Measurements from ENCODE around the gene CSAD. TPM values are rescaled to one million over a fixed set of nuclear protein-coding genes. Genes with fewer than 3 reads are reported as not detected.
"Not testable (repeated sequence)": the region's sequence is repeated elsewhere in the genome, so short reads cannot be mapped to it uniquely, and the experiment has no call there.

The CSAD gene
- total and polyA plus RNA-seq, 4 donors = 21.7 to 48.8 (median 33.3) TPM

- H3K9me3 ChIP-seq (ENCODE audit: control insufficient read depth in 4 of 4, insufficient read depth in 3 of 4, low read length in 3 of 4) = no peaks in the 10 kb centered on the region
- DNase-seq (no peak), ATAC-seq (ENCODE audit: insufficient read depth, low FRiP score) (no peak)
- peaks cover 0 to 9% (median 0%) of the 10 kb centered on the region in 5 donors for H3K4me1 ChIP-seq (ENCODE audit: control insufficient read depth in 5 of 5, insufficient read depth in 5 of 5, low read length in 5 of 5)
- no peak overlapping the region for H3K4me3 ChIP-seq
- no peak overlapping the region for H3K9ac ChIP-seq (ENCODE audit: insufficient read depth in 1 of 2, low read length in 2 of 2)
- no peaks in the 10 kb centered on the region for H3K27me3 ChIP-seq (ENCODE audit: control insufficient read depth in 3 of 3, insufficient read depth in 3 of 3, low read length in 2 of 3)
- no peak overlapping the region for H3K27ac ChIP-seq (ENCODE audit: low read depth in 1 of 2, low read length in 1 of 2)
- H3K36me3 ChIP-seq (ENCODE audit: control insufficient read depth in 4 of 4, insufficient read depth in 4 of 4, low read length in 4 of 4) = no peaks in the 10 kb centered on the region
- WGBS, 2 donors = 100% methylated on average over 1 of the region's 1 CpG
- TF ChIP-seq CTCF (IDR thresholded peaks at IDR 0.05; ENCODE audit: control extremely low read depth, extremely low read depth) = no peak
Observed at GRCh38 chr12:53204351-53204750, 23.6 kb upstream of the CSAD start.

GRCh38 chr12:53202316-53202715, 21.6 kb upstream of the CSAD start:
- H3K4me1 ChIP-seq (ENCODE audit: control insufficient read depth in 5 of 5, insufficient read depth in 5 of 5, low read length in 5 of 5) = peaks cover 0 to 10% (median 0%) of the 10 kb centered on the region in 5 donors
- H3K4me3 ChIP-seq; H3K9me3 ChIP-seq (ENCODE audit: control insufficient read depth in 4 of 4, insufficient read depth in 3 of 4, low read length in 3 of 4); ATAC-seq (ENCODE audit: insufficient read depth, low FRiP score); H3K36me3 ChIP-seq (ENCODE audit: control insufficient read depth in 4 of 4, insufficient read depth in 4 of 4, low read length in 4 of 4); H3K27ac ChIP-seq (ENCODE audit: low read depth in 1 of 2, low read length in 1 of 2); H3K27me3 ChIP-seq (ENCODE audit: control insufficient read depth in 3 of 3, insufficient read depth in 3 of 3, low read length in 2 of 3); H3K9ac ChIP-seq (ENCODE audit: insufficient read depth in 1 of 2, low read length in 2 of 2); DNase-seq: not testable (repeated sequence)
- WGBS, 2 donors = 93 to 94% methylated on average over 7 of the region's 7 CpGs

- Histone ChIP-seq H3K9ac (ENCODE audit: insufficient read depth in 1 of 2, low read length in 2 of 2) (no peak overlapping the region), H3K4me1 (ENCODE audit: control insufficient read depth in 5 of 5, insufficient read depth in 5 of 5, low read length in 5 of 5) (peaks cover 0 to 10% (median 0%) of the 10 kb centered on the region in 5 donors), H3K9me3 (ENCODE audit: control insufficient read depth in 4 of 4, insufficient read depth in 3 of 4, low read length in 3 of 4) (no peaks in the 10 kb centered on the region), H3K27me3 (ENCODE audit: control insufficient read depth in 3 of 3, insufficient read depth in 3 of 3, low read length in 2 of 3) (no peaks in the 10 kb centered on the region), H3K36me3 (ENCODE audit: control insufficient read depth in 4 of 4, insufficient read depth in 4 of 4, low read length in 4 of 4) (no peaks in the 10 kb centered on the region), H3K27ac (ENCODE audit: low read depth in 1 of 2, low read length in 1 of 2) (no peak overlapping the region), H3K4me3 (no peak overlapping the region)
- WGBS, 2 donors = 93 to 98% methylated on average over 4 of the region's 4 CpGs
- ATAC-seq (ENCODE audit: insufficient read depth, low FRiP score) (no peak), DNase-seq (no peak)
- no peak for TF ChIP-seq CTCF (IDR thresholded peaks at IDR 0.05; ENCODE audit: control extremely low read depth, extremely low read depth)
Observed at GRCh38 chr12:53201639-53202038, 20.9 kb upstream of the CSAD start.

- Histone ChIP-seq H3K4me3 (no peak overlapping the region), H3K9ac (ENCODE audit: insufficient read depth in 1 of 2, low read length in 2 of 2) (no peak overlapping the region), H3K36me3 (ENCODE audit: control insufficient read depth in 4 of 4, insufficient read depth in 4 of 4, low read length in 4 of 4) (no peaks in the 10 kb centered on the region), H3K27ac (ENCODE audit: low read depth in 1 of 2, low read length in 1 of 2) (no peak overlapping the region), H3K27me3 (ENCODE audit: control insufficient read depth in 3 of 3, insufficient read depth in 3 of 3, low read length in 2 of 3) (no peaks in the 10 kb centered on the region), H3K9me3 (ENCODE audit: control insufficient read depth in 4 of 4, insufficient read depth in 3 of 4, low read length in 3 of 4) (no peaks in the 10 kb centered on the region), H3K4me1 (ENCODE audit: control insufficient read depth in 5 of 5, insufficient read depth in 5 of 5, low read length in 5 of 5) (peaks cover 0 to 13% (median 0%) of the 10 kb centered on the region in 5 donors)
- no peak for ATAC-seq (ENCODE audit: insufficient read depth, low FRiP score)
- TF ChIP-seq CTCF (IDR thresholded peaks at IDR 0.05; ENCODE audit: control extremely low read depth, extremely low read depth) = no peak
- WGBS, 2 donors = 50 to 63% methylated on average over 1 of the region's 1 CpG
- no peak for DNase-seq
Observed at GRCh38 chr12:53201177-53201541, 20.4 kb upstream of the CSAD start.

All from lung (tissue), 12 donors.